Measurements from ENCODE around the gene MTUS2. TPM values are rescaled to one million over a fixed set of nuclear protein-coding genes. Genes with fewer than 3 reads are reported as not detected.

MTUS2 gene
- total and polyA plus RNA-seq, 9 of the 15 experiments (the other 6 are each of a cell fraction or from before 2014, with no cell fraction given): 0.01 to 0.28 (median 0.06) TPM; not detected in 1

GRCh38 chr13:29180055-29180454, 359.9 kb downstream of the MTUS2 start (continued):
- TF ChIP-seq NR2C2 (CRISPR knock-in tag; IDR thresholded peaks at IDR 0.05) (no peak), NR2C2 (tag; IDR thresholded peaks at IDR 0.05) (no peak), ZNF146 (CRISPR knock-in tag; IDR thresholded peaks at IDR 0.05; ENCODE audit: unreplicated experiment) (no peak), FOXA3 (CRISPR knock-in tag; conservative IDR thresholded peaks at IDR 0.05 in 1 of 2, IDR thresholded peaks at IDR 0.05 in 1 of 2) (no peak), PHTF2 (CRISPR knock-in tag; IDR thresholded peaks at IDR 0.05) (no peak), MCM5 (IDR thresholded peaks at IDR 0.05; ENCODE audit: low read depth) (no peak)
- TF ChIP-seq, protein P1, sequence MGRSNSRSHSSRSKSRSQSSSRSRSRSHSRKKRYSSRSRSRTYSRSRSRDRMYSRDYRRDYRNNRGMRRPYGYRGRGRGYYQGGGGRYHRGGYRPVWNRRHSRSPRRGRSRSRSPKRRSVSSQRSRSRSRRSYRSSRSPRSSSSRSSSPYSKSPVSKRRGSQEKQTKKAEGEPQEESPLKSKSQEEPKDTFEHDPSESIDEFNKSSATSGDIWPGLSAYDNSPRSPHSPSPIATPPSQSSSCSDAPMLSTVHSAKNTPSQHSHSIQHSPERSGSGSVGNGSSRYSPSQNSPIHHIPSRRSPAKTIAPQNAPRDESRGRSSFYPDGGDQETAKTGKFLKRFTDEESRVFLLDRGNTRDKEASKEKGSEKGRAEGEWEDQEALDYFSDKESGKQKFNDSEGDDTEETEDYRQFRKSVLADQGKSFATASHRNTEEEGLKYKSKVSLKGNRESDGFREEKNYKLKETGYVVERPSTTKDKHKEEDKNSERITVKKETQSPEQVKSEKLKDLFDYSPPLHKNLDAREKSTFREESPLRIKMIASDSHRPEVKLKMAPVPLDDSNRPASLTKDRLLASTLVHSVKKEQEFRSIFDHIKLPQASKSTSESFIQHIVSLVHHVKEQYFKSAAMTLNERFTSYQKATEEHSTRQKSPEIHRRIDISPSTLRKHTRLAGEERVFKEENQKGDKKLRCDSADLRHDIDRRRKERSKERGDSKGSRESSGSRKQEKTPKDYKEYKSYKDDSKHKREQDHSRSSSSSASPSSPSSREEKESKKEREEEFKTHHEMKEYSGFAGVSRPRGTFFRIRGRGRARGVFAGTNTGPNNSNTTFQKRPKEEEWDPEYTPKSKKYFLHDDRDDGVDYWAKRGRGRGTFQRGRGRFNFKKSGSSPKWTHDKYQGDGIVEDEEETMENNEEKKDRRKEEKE (IDR thresholded peaks at IDR 0.05; ENCODE audit: borderline replicate concordance in 1 of 2, control insufficient read depth in 1 of 2, low read depth in 2 of 2, low read length in 1 of 2): no peak
- TF ChIP-seq, protein P2, sequence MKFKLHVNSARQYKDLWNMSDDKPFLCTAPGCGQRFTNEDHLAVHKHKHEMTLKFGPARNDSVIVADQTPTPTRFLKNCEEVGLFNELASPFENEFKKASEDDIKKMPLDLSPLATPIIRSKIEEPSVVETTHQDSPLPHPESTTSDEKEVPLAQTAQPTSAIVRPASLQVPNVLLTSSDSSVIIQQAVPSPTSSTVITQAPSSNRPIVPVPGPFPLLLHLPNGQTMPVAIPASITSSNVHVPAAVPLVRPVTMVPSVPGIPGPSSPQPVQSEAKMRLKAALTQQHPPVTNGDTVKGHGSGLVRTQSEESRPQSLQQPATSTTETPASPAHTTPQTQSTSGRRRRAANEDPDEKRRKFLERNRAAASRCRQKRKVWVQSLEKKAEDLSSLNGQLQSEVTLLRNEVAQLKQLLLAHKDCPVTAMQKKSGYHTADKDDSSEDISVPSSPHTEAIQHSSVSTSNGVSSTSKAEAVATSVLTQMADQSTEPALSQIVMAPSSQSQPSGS (CRISPR knock-in tag; IDR thresholded peaks at IDR 0.05): no peak
- TF ChIP-seq, protein P3, sequence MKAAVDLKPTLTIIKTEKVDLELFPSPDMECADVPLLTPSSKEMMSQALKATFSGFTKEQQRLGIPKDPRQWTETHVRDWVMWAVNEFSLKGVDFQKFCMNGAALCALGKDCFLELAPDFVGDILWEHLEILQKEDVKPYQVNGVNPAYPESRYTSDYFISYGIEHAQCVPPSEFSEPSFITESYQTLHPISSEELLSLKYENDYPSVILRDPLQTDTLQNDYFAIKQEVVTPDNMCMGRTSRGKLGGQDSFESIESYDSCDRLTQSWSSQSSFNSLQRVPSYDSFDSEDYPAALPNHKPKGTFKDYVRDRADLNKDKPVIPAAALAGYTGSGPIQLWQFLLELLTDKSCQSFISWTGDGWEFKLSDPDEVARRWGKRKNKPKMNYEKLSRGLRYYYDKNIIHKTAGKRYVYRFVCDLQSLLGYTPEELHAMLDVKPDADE (conservative IDR thresholded peaks at IDR 0.05; ENCODE audit: control insufficient read depth, low read depth, low read length): no peak

Data from K562 (cell line).